ENCODE data around the gene EVI5L. TPM values are rescaled to one million over a fixed set of nuclear protein-coding genes. Genes with fewer than 3 reads are reported as not detected.

The EVI5L gene
- total and polyA plus RNA-seq, 2 of the 8 experiments (the other 6 are each of a cell fraction or from before 2014, with no cell fraction given) = 7.2 to 11.0 TPM

DNA sequence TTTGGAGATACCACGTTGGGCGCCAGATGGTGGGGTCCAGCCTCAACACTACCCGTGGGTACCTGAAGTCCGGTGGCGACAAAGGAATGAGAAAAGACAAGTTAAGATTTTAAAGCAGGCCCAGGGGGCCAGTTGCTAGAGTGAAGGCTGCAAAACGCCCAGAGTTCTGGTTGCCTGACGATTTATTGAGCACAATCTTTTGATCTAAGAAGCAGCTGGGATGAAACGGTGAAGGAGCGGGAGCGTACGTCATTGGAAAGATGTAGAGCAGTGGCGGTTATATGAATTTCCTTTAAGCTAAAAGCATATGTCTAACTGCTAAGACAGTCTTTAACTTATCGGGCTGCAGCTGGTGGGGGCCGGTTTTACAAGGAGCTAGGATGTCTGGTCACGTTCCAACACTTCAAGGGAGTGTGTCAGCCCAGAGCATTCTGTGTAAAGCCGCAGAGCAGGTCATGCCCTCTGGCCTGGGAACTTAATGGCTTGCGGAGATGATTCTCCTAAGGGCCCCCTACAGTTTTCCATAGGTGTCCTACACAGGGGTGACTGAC is 28.9 kb upstream of the EVI5L start:
- ChIA-PET POLR2A (ENCODE audit: partially characterized antibody) (interaction anchor here (1.6 to 3.2 kb wide), 2 partner anchors 11 to 34 kb away, joined by 3 to 13 read pairs; no protein-coding TSS in a partner anchor), CTCF (ENCODE audit: partially characterized antibody) (interaction anchor here (0.7 to 5.2 kb wide), 19 partner anchors 14 to 234 kb away, joined by 3 to 36 read pairs (median 4); partner anchors contain the start of genes CD209, EVI5L, TIMM44 and TRAPPC5)
- H3K4ac ChIP-seq (replicated peaks; ENCODE audit: insufficient read length, low read depth, low read length) = no peak overlapping the region
- H3K56ac ChIP-seq (replicated peaks; ENCODE audit: insufficient read length, low read depth, low read length) = no peak overlapping the region
- WGBS, 2 experiments (ENCODE audit: extremely low coverage in 1 of 2, insufficient coverage in 1 of 2, insufficient read length in 1 of 2, insufficient replicate concordance in 2 of 2, low coverage in 1 of 2, low lambda C conversion rate in 2 of 2, missing lambda C conversion rate in 1 of 2) = 83% methylated on average over 17 of the region's 17 CpGs; no CpG with 5 or more reads in 1 of the 2 experiments
- no peak overlapping the region for H3K23ac ChIP-seq (ENCODE audit: insufficient read length)
- TF ChIP-seq CTBP2 (IDR thresholded peaks at IDR 0.05; ENCODE audit: borderline replicate concordance, insufficient read depth, insufficient read length, low read length) = no peak
- no peak overlapping the region for H4K8ac ChIP-seq (ENCODE audit: extremely low read depth, insufficient read depth, low read length)
- H2BK5ac ChIP-seq (ENCODE audit: low read depth, low read length) = no peak overlapping the region
- peaks cover 0 to 3% (median 1%) of the 10 kb centered on the region in 4 experiments; a peak in 2 of 7 replicates for H3K4me1 ChIP-seq (replicated peaks in 1 of 4; ENCODE audit: control insufficient read depth in 3 of 4, insufficient read depth in 4 of 4, low read length in 3 of 4)
- no peak overlapping the region for H3K14ac ChIP-seq (ENCODE audit: insufficient read length)
- FAIRE-seq = no peak
- H3K27ac ChIP-seq (ENCODE audit: low read depth, low read length) = no peak overlapping the region
- no peaks in the 10 kb centered on the region for H3K79me2 ChIP-seq (ENCODE audit: control insufficient read depth in 1 of 2, insufficient read depth in 2 of 2, low read length in 2 of 2)
- no peak overlapping the region for H2BK20ac ChIP-seq (ENCODE audit: low read length)
- H2AFZ ChIP-seq (ENCODE audit: low read length) = no peak overlapping the region
- H2BK120ac ChIP-seq (replicated peaks; ENCODE audit: low read depth, low read length) = no peak overlapping the region
- no peak overlapping the region for H4K91ac ChIP-seq (replicated peaks; ENCODE audit: insufficient read length, low read length)
- peaks cover 3% of the 10 kb centered on the region; the same call in 1 of the 2 replicates for H3K23me2 ChIP-seq (ENCODE audit: low read depth, low read length)
- no peak overlapping the region for H3K4me3 ChIP-seq (ENCODE audit: extremely low read depth in 1 of 4, insufficient read depth in 2 of 4, low read depth in 3 of 4, low read length in 4 of 4)
- H4K5ac ChIP-seq (ENCODE audit: insufficient read length, low read depth, low read length) = no peak overlapping the region
- H4K20me1 ChIP-seq (replicated peaks in 1 of 2; ENCODE audit: control insufficient read depth in 1 of 2, insufficient read depth in 2 of 2, low read length in 2 of 2) = no peaks in the 10 kb centered on the region
- H2AK5ac ChIP-seq (ENCODE audit: low read depth, low read length) = no peak overlapping the region
- H3K9me3 ChIP-seq (ENCODE audit: insufficient read depth in 2 of 2, low read depth in 1 of 2, low read length in 1 of 2) = peaks cover 16 to 19% of the 10 kb centered on the region in 2 experiments
- no peak overlapping the region for H2BK12ac ChIP-seq (ENCODE audit: low read depth, low read length)
- H3K27me3 ChIP-seq (replicated peaks in 1 of 4; ENCODE audit: control insufficient read depth in 3 of 4, extremely low read depth in 1 of 4, insufficient read depth in 3 of 4, low read length in 3 of 4) = peaks cover 0 to 2% (median 0%) of the 10 kb centered on the region in 4 experiments; a peak in 1 of 7 replicates
- no peaks in the 10 kb centered on the region for H3K79me1 ChIP-seq (ENCODE audit: low read depth, low read length)
- H3K9ac ChIP-seq (replicated peaks in 1 of 4; ENCODE audit: extremely low read depth in 1 of 4, low read depth in 3 of 4, low read length in 3 of 4) = no peak overlapping the region
- no peaks in the 10 kb centered on the region for H3K36me3 ChIP-seq (ENCODE audit: control insufficient read depth in 2 of 4, insufficient read depth in 4 of 4, low read length in 3 of 4)
- H3K18ac ChIP-seq (ENCODE audit: extremely low read depth, low read length) = no peak overlapping the region
- H3K4me2 ChIP-seq (ENCODE audit: insufficient read depth in 1 of 2, low read depth in 2 of 2, low read length in 2 of 2) = no peak overlapping the region
- no peak overlapping the region for H2BK15ac ChIP-seq (ENCODE audit: low read length)
- DNase-seq (ENCODE audit: low read depth in 1 of 2, low spot score in 2 of 2) = no peak
